Measurements from ENCODE around the gene MYH16.

DNA sequence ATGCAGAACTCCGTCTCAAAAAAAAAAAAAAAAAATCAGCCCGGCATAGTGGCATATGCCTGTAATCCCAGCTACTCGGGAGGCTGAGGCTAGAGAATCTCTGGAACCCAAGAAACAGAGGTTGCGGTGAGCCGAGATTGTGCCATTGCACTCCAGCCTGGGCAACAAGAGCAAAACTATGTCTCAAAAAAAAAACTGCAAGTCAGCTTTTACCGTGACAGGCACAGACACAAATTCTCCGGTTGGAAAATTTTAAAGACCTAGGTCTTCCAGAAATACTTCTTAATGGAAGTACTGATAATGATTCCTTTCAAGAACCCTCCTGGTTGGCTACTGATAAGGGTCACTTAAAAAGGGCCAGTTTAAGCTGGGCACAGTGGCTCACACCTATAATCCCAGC lies 82.5 kb downstream of the MYH16 start:
- TF ChIP-seq, protein P1, sequence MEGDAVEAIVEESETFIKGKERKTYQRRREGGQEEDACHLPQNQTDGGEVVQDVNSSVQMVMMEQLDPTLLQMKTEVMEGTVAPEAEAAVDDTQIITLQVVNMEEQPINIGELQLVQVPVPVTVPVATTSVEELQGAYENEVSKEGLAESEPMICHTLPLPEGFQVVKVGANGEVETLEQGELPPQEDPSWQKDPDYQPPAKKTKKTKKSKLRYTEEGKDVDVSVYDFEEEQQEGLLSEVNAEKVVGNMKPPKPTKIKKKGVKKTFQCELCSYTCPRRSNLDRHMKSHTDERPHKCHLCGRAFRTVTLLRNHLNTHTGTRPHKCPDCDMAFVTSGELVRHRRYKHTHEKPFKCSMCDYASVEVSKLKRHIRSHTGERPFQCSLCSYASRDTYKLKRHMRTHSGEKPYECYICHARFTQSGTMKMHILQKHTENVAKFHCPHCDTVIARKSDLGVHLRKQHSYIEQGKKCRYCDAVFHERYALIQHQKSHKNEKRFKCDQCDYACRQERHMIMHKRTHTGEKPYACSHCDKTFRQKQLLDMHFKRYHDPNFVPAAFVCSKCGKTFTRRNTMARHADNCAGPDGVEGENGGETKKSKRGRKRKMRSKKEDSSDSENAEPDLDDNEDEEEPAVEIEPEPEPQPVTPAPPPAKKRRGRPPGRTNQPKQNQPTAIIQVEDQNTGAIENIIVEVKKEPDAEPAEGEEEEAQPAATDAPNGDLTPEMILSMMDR (IDR thresholded peaks at IDR 0.05): no peak
- no peak for TF ChIP-seq POLR2A (IDR thresholded peaks at IDR 0.05)

Data from adrenal gland (tissue), 5 donors.